GM12864 (cell line): ENCODE data around the gene NUPR1.
"Not testable (repeated sequence)": the region's sequence is repeated elsewhere in the genome, so short reads cannot be mapped to it uniquely, and the experiment has no call there.

Experiments
- DNase-seq: peaks from one replicate; pipeline ENCODE4 v3.0.0-alpha.2; 2011; ENCODE audit warnings: low read depth
- H3K4me3 ChIP-seq: 2 replicates; pipeline ENCODE4 v1.5.1; 2011; ENCODE audit warnings: mild to moderate bottlenecking, low read depth, low read length, control low read depth
- CTCF ChIP-seq: IDR thresholded peaks from 2 replicates; pipeline ENCODE4 v1.5.1; 2011; ENCODE audit warnings: low read depth, mild to moderate bottlenecking, moderate library complexity, low read length, control low read depth, inconsistent platforms; ENCODE audit errors: missing control alignments

The NUPR1 gene

GRCh38 chr16:28532940-28533647, 5.7 kb downstream of the NUPR1 start:
- H3K4me3 ChIP-seq, result no peak overlapping the region
- DNase-seq, result no peak
- no peak for TF ChIP-seq CTCF

- no peak for DNase-seq
- no peak overlapping the region for H3K4me3 ChIP-seq
- TF ChIP-seq CTCF, result no peak
These were observed 6.7 kb downstream of the NUPR1 start for GRCh38 chr16:28531777-28532744.

GRCh38 chr16:28529124-28529523, 9.7 kb downstream of the NUPR1 start:
- no peak overlapping the region for H3K4me3 ChIP-seq
- DNase-seq, result no peak
- TF ChIP-seq CTCF, result no peak

- TF ChIP-seq CTCF, result no peak
- DNase-seq, result no peak
- no peak overlapping the region for H3K4me3 ChIP-seq
These were observed 10.3 kb downstream of the NUPR1 start for GRCh38 chr16:28528463-28528867.

GRCh38 chr16:28527985-28528384, 10.8 kb downstream of the NUPR1 start:
- no peak for TF ChIP-seq CTCF
- DNase-seq, result no peak
- no peak overlapping the region for H3K4me3 ChIP-seq

- H3K4me3 ChIP-seq, DNase-seq: not testable (repeated sequence)
These were observed 11.5 kb downstream of the NUPR1 start for GRCh38 chr16:28527100-28527785.
